Mesenchymal stem cell (in vitro differentiated cells and primary cell): ENCODE data around the gene PLCG2.

Experiments
- DNase-seq: peaks from one replicate; pipeline ENCODE4 v3.0.0-alpha.2; 2013
- H2AFZ ChIP-seq: one replicate; pipeline ENCODE4 v1.6.1; 2013; ENCODE audit warnings: low read depth, mild to moderate bottlenecking, control low read depth, inconsistent platforms, low read length, moderate library complexity
- H2AK5ac ChIP-seq: 2 replicates; pipeline ENCODE4 v1.6.1; 2013; ENCODE audit warnings: low read length, moderate library complexity, mild to moderate bottlenecking, inconsistent platforms; ENCODE audit not compliant: severe bottlenecking
- H2BK120ac ChIP-seq: one replicate; pipeline ENCODE4 v1.6.1; 2013; ENCODE audit warnings: low read depth, mild to moderate bottlenecking, inconsistent platforms, low read length, moderate library complexity
- H2BK12ac ChIP-seq, 2 experiments: one replicate each; pipeline ENCODE4 v1.6.1; 2013; ENCODE audit warnings: inconsistent platforms in 2 of 2, low read length in 2 of 2, mild to moderate bottlenecking in 2 of 2, moderate library complexity in 2 of 2, control low read depth in 1 of 2
- H2BK15ac ChIP-seq: one replicate; pipeline ENCODE4 v1.6.1; 2013; ENCODE audit warnings: mild to moderate bottlenecking, low read depth, inconsistent platforms; ENCODE audit not compliant: poor library complexity, severe bottlenecking
- H2BK5ac ChIP-seq: 2 replicates; pipeline ENCODE4 v1.6.1; 2013; ENCODE audit warnings: low read depth, mild to moderate bottlenecking, low read length, control low read depth, inconsistent platforms; ENCODE audit not compliant: poor library complexity, severe bottlenecking
- H3K14ac ChIP-seq, 2 experiments: one replicate each; pipeline ENCODE4 v1.6.1; 2013; ENCODE audit warnings: inconsistent platforms in 2 of 2, low read length in 2 of 2, control low read depth in 1 of 2, mild to moderate bottlenecking in 1 of 2, moderate library complexity in 1 of 2
- H3K18ac ChIP-seq, 2 experiments: one replicate each; pipeline ENCODE4 v1.6.1; 2013; ENCODE audit warnings: inconsistent platforms in 2 of 2, low read length in 2 of 2, control low read depth in 1 of 2, low read depth in 1 of 2, mild to moderate bottlenecking in 1 of 2
- H3K23ac ChIP-seq, 2 experiments: one replicate each; pipeline ENCODE4 v1.6.1; 2013; ENCODE audit warnings: inconsistent platforms in 2 of 2, low read length in 2 of 2, mild to moderate bottlenecking in 2 of 2, moderate library complexity in 2 of 2, control low read depth in 1 of 2
- H3K27ac ChIP-seq: 2 replicates; pipeline ENCODE4 v1.5.1; 2013; ENCODE audit warnings: mild to moderate bottlenecking, moderate library complexity, low read length, control low read depth, inconsistent platforms; ENCODE audit not compliant: poor library complexity, severe bottlenecking
- H3K27me3 ChIP-seq, 2 experiments: 2 replicates each; pipeline versions ENCODE4 v1.6.1 to v1.7.0; 2013; ENCODE audit warnings: low read length in 2 of 2, mild to moderate bottlenecking in 2 of 2, moderate library complexity in 2 of 2, control low read depth in 1 of 2, inconsistent platforms in 1 of 2; ENCODE audit not compliant: control insufficient read depth in 1 of 2, insufficient read depth in 1 of 2
- H3K36me3 ChIP-seq, 2 experiments: 2 replicates each; pipeline versions ENCODE4 v1.6.1 to v1.7.0; 2013; ENCODE audit warnings: low read length in 2 of 2, control low read depth in 1 of 2, inconsistent platforms in 1 of 2, low read depth in 1 of 2, mild to moderate bottlenecking in 1 of 2; ENCODE audit not compliant: insufficient read depth in 2 of 2, control insufficient read depth in 1 of 2
- H3K4ac ChIP-seq, 2 experiments: one replicate each; pipeline ENCODE4 v1.6.1; 2013; ENCODE audit warnings: inconsistent platforms in 2 of 2, low read length in 2 of 2, mild to moderate bottlenecking in 2 of 2, moderate library complexity in 2 of 2, control low read depth in 1 of 2, low read depth in 1 of 2
- H3K4me1 ChIP-seq: 2 replicates; pipeline ENCODE4 v1.6.1; 2013; ENCODE audit warnings: low read depth, low read length, control low read depth; ENCODE audit not compliant: control insufficient read depth, insufficient read depth
- H3K4me2 ChIP-seq: 2 replicates; pipeline ENCODE4 v1.6.1; 2013; ENCODE audit warnings: low read length, mild to moderate bottlenecking, inconsistent platforms; ENCODE audit not compliant: poor library complexity, severe bottlenecking
- H3K4me3 ChIP-seq, 2 experiments: 2 replicates each; pipeline versions ENCODE4 v1.5.1 to v1.7.0; 2013; ENCODE audit warnings: low read length in 2 of 2, mild to moderate bottlenecking in 2 of 2, control low read depth in 1 of 2, low read depth in 1 of 2; ENCODE audit not compliant: insufficient read depth in 1 of 2
- H3K79me1 ChIP-seq: replicated peaks from 2 replicates; pipeline ENCODE4 v1.6.1; 2013; ENCODE audit warnings: mild to moderate bottlenecking, control low read depth, low read length, inconsistent platforms; ENCODE audit not compliant: poor library complexity, severe bottlenecking
- H3K9ac ChIP-seq: 2 replicates; pipeline ENCODE4 v1.7.0; 2013; ENCODE audit warnings: mild to moderate bottlenecking, low read length, moderate library complexity
- H3K9me3 ChIP-seq: 2 replicates; pipeline ENCODE4 v1.7.0; 2013; ENCODE audit warnings: mild to moderate bottlenecking, low read length; ENCODE audit not compliant: control insufficient read depth
- H4K8ac ChIP-seq: one replicate; pipeline ENCODE4 v1.6.1; 2013; ENCODE audit warnings: inconsistent platforms, mild to moderate bottlenecking, low read length, moderate library complexity
- H4K91ac ChIP-seq: one replicate; pipeline ENCODE4 v1.6.1; 2013; ENCODE audit warnings: mild to moderate bottlenecking, low read length, inconsistent platforms
- WGBS: methylation state at CpG from one replicate; pipeline ENCODE4 v1.1.7; 2013; ENCODE audit warnings: mixed read lengths; 5-methylcytosine and 5-hydroxymethylcytosine counted together

Gene PLCG2

GRCh38 chr16:81888520-81889394 lies 109.7 kb downstream of the PLCG2 start:
- no peak overlapping the region for H2AFZ ChIP-seq
- no peak overlapping the region for H3K4me2 ChIP-seq
- no peak overlapping the region for H4K91ac ChIP-seq
- no peak overlapping the region for H3K23ac ChIP-seq
- peaks cover 5 to 27% of the 10 kb centered on the region in 2 experiments for H3K27me3 ChIP-seq
- H2BK120ac ChIP-seq, result no peak overlapping the region
- H3K14ac ChIP-seq, result no peak overlapping the region
- H3K36me3 ChIP-seq, result no peaks in the 10 kb centered on the region
- H2AK5ac ChIP-seq, result no peak overlapping the region
- H3K4me3 ChIP-seq, result no peak overlapping the region
- H3K4ac ChIP-seq, result no peak overlapping the region
- WGBS, result 82% methylated on average over 15 of the region's 16 CpGs
- H3K9me3 ChIP-seq, result no peaks in the 10 kb centered on the region
- no peak overlapping the region for H4K8ac ChIP-seq
- no peak overlapping the region for H2BK15ac ChIP-seq
- DNase-seq, result no peak
- no peak overlapping the region for H3K9ac ChIP-seq
- no peaks in the 10 kb centered on the region for H3K79me1 ChIP-seq
- peaks cover 3% of the 10 kb centered on the region for H3K4me1 ChIP-seq
- no peak overlapping the region for H2BK5ac ChIP-seq
- H2BK12ac ChIP-seq, result no peak overlapping the region
- H3K27ac ChIP-seq, result no peak overlapping the region
- no peak overlapping the region for H3K18ac ChIP-seq

- H2BK15ac ChIP-seq, result no peak overlapping the region
- no peak overlapping the region for H2BK12ac ChIP-seq
- no peaks in the 10 kb centered on the region for H3K36me3 ChIP-seq
- H2AFZ ChIP-seq, result no peak overlapping the region
- peaks cover 3% of the 10 kb centered on the region for H3K4me1 ChIP-seq
- no peak for DNase-seq
- H4K91ac ChIP-seq, result no peak overlapping the region
- no peak overlapping the region for H2AK5ac ChIP-seq
- H3K9ac ChIP-seq, result no peak overlapping the region
- no peak overlapping the region for H3K14ac ChIP-seq
- H3K4ac ChIP-seq, result no peak overlapping the region
- no peak overlapping the region for H3K18ac ChIP-seq
- no peak overlapping the region for H3K23ac ChIP-seq
- no peak overlapping the region for H2BK120ac ChIP-seq
- H4K8ac ChIP-seq, result no peak overlapping the region
- H3K27me3 ChIP-seq, result peaks cover 5 to 23% of the 10 kb centered on the region in 2 experiments
- no peak overlapping the region for H3K4me3 ChIP-seq
- no peak overlapping the region for H2BK5ac ChIP-seq
- H3K4me2 ChIP-seq, result no peak overlapping the region
- no peaks in the 10 kb centered on the region for H3K79me1 ChIP-seq
- H3K9me3 ChIP-seq, result no peaks in the 10 kb centered on the region
- WGBS, result 83% methylated on average over 6 of the region's 6 CpGs
- H3K27ac ChIP-seq, result no peak overlapping the region
These were observed 112.8 kb downstream of the PLCG2 start for GRCh38 chr16:81891736-81892364.

- H2BK15ac ChIP-seq, result no peak overlapping the region
- H2BK120ac ChIP-seq, result no peak overlapping the region
- no peak overlapping the region for H3K4me2 ChIP-seq
- no peak overlapping the region for H3K18ac ChIP-seq
- no peak overlapping the region for H3K9ac ChIP-seq
- no peak overlapping the region for H4K8ac ChIP-seq
- no peak overlapping the region for H2BK5ac ChIP-seq
- no peak overlapping the region for H4K91ac ChIP-seq
- peaks cover 0 to 12% of the 10 kb centered on the region in 2 experiments for H3K27me3 ChIP-seq
- peaks cover 3% of the 10 kb centered on the region for H3K4me1 ChIP-seq
- no peak overlapping the region for H3K27ac ChIP-seq
- no peak overlapping the region for H3K4ac ChIP-seq
- H2AK5ac ChIP-seq, result no peak overlapping the region
- no peak overlapping the region for H2AFZ ChIP-seq
- H3K9me3 ChIP-seq, result no peaks in the 10 kb centered on the region
- no peaks in the 10 kb centered on the region for H3K36me3 ChIP-seq
- DNase-seq, result no peak
- H3K79me1 ChIP-seq, result no peaks in the 10 kb centered on the region
- WGBS, result 93% methylated on average over 8 of the region's 12 CpGs
- no peak overlapping the region for H3K23ac ChIP-seq
- H2BK12ac ChIP-seq, result no peak overlapping the region
- no peak overlapping the region for H3K4me3 ChIP-seq
- no peak overlapping the region for H3K14ac ChIP-seq
These were observed 115.5 kb downstream of the PLCG2 start for GRCh38 chr16:81894592-81894991.

- no peak for DNase-seq
- Histone ChIP-seq H3K27ac (no peak overlapping the region), H2BK120ac (no peak overlapping the region), H3K4me1 (no peaks in the 10 kb centered on the region), H3K79me1 (no peaks in the 10 kb centered on the region), H3K4me2 (no peak overlapping the region), H3K14ac (no peak overlapping the region), H3K18ac (no peak overlapping the region), H3K4me3 (no peak overlapping the region), H3K27me3 (peaks cover 0 to 3% of the 10 kb centered on the region in 2 experiments), H3K9ac (no peak overlapping the region), H4K91ac (no peak overlapping the region), H2BK5ac (no peak overlapping the region), H2AFZ (no peak overlapping the region), H4K8ac (no peak overlapping the region), H3K36me3 (no peaks in the 10 kb centered on the region), H2AK5ac (no peak overlapping the region), H3K4ac (no peak overlapping the region), H2BK15ac (no peak overlapping the region), H3K9me3 (no peaks in the 10 kb centered on the region), H3K23ac (no peak overlapping the region), H2BK12ac (no peak overlapping the region)
- 79% methylated on average over 3 of the region's 3 CpGs for WGBS
These were observed 117.8 kb downstream of the PLCG2 start for GRCh38 chr16:81896902-81897301.
